Measurements from ENCODE around the gene LCOR. TPM values are rescaled to one million over a fixed set of nuclear protein-coding genes. Genes with fewer than 3 reads are reported as not detected.

LCOR gene
- total RNA-seq, 4 donors from 2014 or later = 19.8 to 25.1 (median 21.7) TPM

DNA sequence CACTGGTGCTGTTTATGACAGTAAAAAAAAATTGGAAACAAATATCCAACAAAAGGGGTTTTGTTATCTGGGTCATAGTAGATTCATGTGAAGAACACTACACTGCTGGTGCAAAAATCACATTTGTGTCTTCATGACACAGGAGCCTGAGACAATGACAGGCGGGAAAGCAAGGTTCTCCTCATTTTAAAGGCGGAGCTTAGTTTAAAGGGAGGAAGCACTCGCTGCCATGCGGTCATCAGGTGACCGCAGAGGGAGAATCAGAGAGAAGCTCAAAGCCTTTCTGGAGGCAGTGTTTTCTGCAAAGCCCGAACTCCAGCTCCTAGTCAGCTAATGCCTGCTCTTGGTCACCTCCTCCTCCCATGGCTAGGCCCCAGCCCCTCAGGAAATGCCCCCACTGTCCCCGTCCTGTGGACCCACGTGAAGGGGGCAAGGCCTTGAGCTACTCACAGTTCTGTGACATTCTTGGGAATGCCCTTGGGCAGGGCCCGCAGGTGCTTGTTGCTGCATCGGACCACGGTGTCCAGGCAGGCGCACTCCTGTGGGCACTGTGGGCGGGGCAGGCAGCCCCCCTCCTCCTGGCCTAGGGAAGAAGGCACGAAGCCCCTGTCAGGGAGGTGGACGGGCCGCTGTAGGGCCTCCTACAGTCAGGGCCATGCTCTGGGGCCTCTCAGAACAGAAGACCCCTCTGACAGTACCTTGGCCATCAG is 207.6 kb downstream of the LCOR start:
- no peak for DNase-seq (ENCODE audit: low spot score in 2 of 2)
- TF ChIP-seq POLR2A (IDR thresholded peaks at IDR 0.05) (no peak), CTCF (IDR thresholded peaks at IDR 0.05) (no peak), EP300 (IDR thresholded peaks at IDR 0.05) (no peak)
- Histone ChIP-seq H3K9me3 (peaks cover 0 to 2% (median 0%) of the 10 kb centered on the region in 4 donors), H3K27ac (no peak overlapping the region), H3K36me3 (no peaks in the 10 kb centered on the region), H3K4me3 (no peak overlapping the region), H3K4me1 (peaks cover 0 to 19% (median 3%) of the 10 kb centered on the region in 4 donors), H3K27me3 (no peaks in the 10 kb centered on the region)
- 71 to 79% methylated on average over 6 to 16 of the region's 16 CpGs for WGBS, 2 donors

DNA sequence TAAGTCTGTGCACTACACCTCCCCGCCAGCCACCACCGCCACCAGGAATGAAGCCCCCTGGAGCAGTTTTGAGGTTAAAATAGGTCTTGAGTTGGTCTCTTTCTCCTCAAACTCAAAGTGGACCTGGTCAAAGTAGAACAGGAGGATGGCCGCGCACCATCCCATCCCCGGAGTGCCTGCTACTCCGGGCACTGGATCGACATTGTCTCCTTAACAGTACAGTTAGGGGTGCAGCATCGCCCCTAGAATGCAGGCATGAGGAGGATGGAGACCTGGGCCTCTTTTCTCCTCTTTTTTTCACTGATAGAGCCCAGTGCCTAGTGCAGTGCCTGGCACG is 208.1 kb downstream of the LCOR start:
- no peaks in the 10 kb centered on the region for H3K27me3 ChIP-seq
- no peaks in the 10 kb centered on the region for H3K36me3 ChIP-seq
- peaks cover 0 to 19% (median 3%) of the 10 kb centered on the region in 4 donors for H3K4me1 ChIP-seq
- no peak overlapping the region for H3K27ac ChIP-seq
- TF ChIP-seq CTCF (IDR thresholded peaks at IDR 0.05) (no peak), POLR2A (IDR thresholded peaks at IDR 0.05) (no peak), EP300 (IDR thresholded peaks at IDR 0.05) (no peak)
- DNase-seq (ENCODE audit: low spot score in 2 of 2) = no peak
- 95 to 98% methylated on average over 9 of the region's 9 CpGs for WGBS, 2 donors
- H3K4me3 ChIP-seq = no peak overlapping the region
- H3K9me3 ChIP-seq = peaks cover 0 to 4% (median 0%) of the 10 kb centered on the region in 4 donors

DNA sequence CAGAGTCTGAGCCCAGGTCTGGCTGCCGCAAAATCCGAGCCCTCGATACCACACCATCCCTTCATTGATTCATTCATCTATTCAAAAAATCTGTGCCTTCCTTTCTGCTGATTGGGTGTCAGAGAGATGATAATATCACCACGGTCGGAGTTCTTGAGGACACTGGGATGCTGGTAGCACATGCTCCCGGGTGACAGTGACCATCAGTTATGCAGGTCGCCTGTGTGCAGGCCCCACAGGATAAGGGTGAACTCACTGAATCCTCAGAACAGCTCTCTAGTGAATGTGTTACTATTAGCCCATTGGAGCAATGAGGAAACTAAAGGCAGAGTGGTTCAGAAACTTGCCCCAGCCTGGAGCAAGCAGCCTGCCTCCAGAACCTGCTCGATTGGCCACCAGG is 208.6 kb downstream of the LCOR start:
- 90 to 91% methylated on average over 8 of the region's 8 CpGs for WGBS, 2 donors
- no peak overlapping the region for H3K27ac ChIP-seq
- TF ChIP-seq EP300 (IDR thresholded peaks at IDR 0.05) (no peak), POLR2A (IDR thresholded peaks at IDR 0.05) (no peak), CTCF (IDR thresholded peaks at IDR 0.05) (no peak)
- peaks cover 0 to 4% (median 0%) of the 10 kb centered on the region in 4 donors for H3K9me3 ChIP-seq
- no peaks in the 10 kb centered on the region for H3K36me3 ChIP-seq
- no peaks in the 10 kb centered on the region for H3K27me3 ChIP-seq
- H3K4me1 ChIP-seq = peaks cover 0 to 19% (median 3%) of the 10 kb centered on the region in 4 donors
- no peak overlapping the region for H3K4me3 ChIP-seq
- DNase-seq (ENCODE audit: low spot score in 2 of 2) = no peak

DNA sequence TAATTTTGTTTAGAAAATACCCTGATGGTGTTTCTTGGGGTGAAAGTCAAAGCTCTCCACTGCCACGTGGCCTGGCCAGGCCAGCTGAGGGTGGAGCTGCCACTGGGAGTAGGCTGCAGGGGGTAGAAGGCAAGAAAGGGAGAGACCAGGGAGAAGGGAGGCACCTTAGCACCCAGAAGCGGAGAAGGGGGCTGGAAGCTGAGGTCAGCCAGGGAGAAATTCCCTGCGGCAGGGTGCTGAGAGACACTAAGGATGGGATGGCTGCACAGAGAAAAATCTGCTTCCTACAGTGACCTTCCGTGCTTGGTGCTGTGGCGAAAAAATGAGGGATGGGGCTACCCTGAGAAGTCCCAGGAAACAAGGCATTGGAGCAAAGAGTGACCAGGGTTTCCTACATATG is 210.0 kb downstream of the LCOR start:
- WGBS, 2 donors = 89 to 90% methylated on average over 5 of the region's 5 CpGs
- TF ChIP-seq POLR2A (IDR thresholded peaks at IDR 0.05) (no peak), EP300 (IDR thresholded peaks at IDR 0.05) (no peak), CTCF (IDR thresholded peaks at IDR 0.05) (no peak)
- Histone ChIP-seq H3K36me3 (no peaks in the 10 kb centered on the region), H3K27me3 (no peaks in the 10 kb centered on the region), H3K4me3 (no peak overlapping the region), H3K4me1 (peaks cover 0 to 18% (median 3%) of the 10 kb centered on the region in 4 donors), H3K9me3 (peaks cover 0 to 4% (median 0%) of the 10 kb centered on the region in 4 donors), H3K27ac (no peak overlapping the region)
- DNase-seq (ENCODE audit: low spot score in 2 of 2) = no peak

DNA sequence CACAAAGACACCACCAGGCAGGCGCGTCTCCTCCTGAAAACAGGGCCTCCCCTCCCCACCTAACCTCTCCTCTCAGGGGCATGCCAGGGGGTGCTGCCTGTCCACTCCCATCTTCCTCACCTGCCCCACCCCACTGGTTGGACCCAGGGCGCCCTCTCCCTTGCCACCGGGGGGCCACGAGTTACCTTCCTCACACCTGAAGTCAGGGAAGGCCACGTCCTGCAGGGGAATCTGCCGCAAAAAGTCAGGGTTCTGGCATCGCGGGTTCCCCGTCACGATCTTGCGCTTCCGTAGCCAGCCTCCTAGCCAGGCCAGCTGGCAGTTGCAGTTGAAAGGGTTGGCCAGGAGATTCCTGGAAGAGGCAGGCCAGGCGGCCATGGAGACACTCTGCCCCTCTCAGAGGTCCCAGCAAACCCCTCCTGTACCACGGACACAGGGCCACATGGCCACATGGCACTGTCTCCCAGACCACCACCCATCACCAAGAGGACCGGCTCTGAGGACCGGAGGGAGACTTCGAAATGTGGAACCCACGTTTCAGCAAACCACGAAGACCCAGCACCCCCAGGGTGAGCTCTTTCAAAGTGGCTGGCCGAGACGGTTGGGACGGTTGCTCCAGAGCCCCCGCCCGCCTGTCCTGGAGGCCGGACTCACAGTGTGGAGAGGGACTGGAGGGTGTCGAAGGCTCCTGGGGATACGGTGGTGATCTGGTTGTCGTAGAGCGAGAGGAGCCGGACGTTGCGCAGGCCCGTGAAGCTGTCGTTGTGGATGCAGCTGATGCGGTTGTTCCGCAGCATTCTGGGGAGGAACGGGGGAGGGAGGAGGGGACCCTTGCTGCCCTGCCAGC is 210.8 kb downstream of the LCOR start:
- Histone ChIP-seq H3K27me3 (no peaks in the 10 kb centered on the region), H3K9me3 (peaks cover 0 to 4% (median 0%) of the 10 kb centered on the region in 4 donors), H3K36me3 (no peaks in the 10 kb centered on the region), H3K4me1 (peaks cover 0 to 10% (median under 1%) of the 10 kb centered on the region in 4 donors), H3K4me3 (no peak overlapping the region), H3K27ac (no peak overlapping the region)
- WGBS, 2 donors = 90% methylated on average over 30 to 36 of the region's 38 CpGs
- DNase-seq (ENCODE audit: low spot score in 2 of 2) = no peak
- no peak for TF ChIP-seq POLR2A (IDR thresholded peaks at IDR 0.05)
- TF ChIP-seq EP300 (IDR thresholded peaks at IDR 0.05) = no peak
- TF ChIP-seq CTCF (IDR thresholded peaks at IDR 0.05) = no peak
